HG02642 (cell line): Measurements from ENCODE around the gene SMAD7.
A peak's percentile ranks its signal among the peaks of the same experiment; 100 is the strongest.

ENCODE experiments used
- ATAC-seq: cut with Tn5 transposase; IDR thresholded peaks from one replicate; pipeline ENCODE4 v1.9.1; 2021; ENCODE audit warnings: mild to moderate bottlenecking; ENCODE audit not compliant: unreplicated experiment, poor library complexity

The SMAD7 gene

GRCh38 chr18:48962252-48962993 is 11.7 kb upstream of the SMAD7 start:
- no peak for ATAC-seq

- no peak for ATAC-seq
Observed at GRCh38 chr18:48961547-48961946, 10.8 kb upstream of the SMAD7 start.

GRCh38 chr18:48959921-48960920 is 9.5 kb upstream of the SMAD7 start:
- ATAC-seq, result no peak

- ATAC-seq, result no peak
Observed at GRCh38 chr18:48959551-48959920, 8.8 kb upstream of the SMAD7 start.

GRCh38 chr18:48958951-48959350 is 8.2 kb upstream of the SMAD7 start:
- no peak for ATAC-seq

- ATAC-seq, result no peak
Observed at GRCh38 chr18:48957616-48958015, 6.9 kb upstream of the SMAD7 start.

- no peak for ATAC-seq
Observed at GRCh38 chr18:48957136-48957535, 6.4 kb upstream of the SMAD7 start.

- ATAC-seq, result no peak
Observed at GRCh38 chr18:48956356-48956755, 5.6 kb upstream of the SMAD7 start.

- ATAC-seq, result no peak
Observed at GRCh38 chr18:48955830-48956261, 5.1 kb upstream of the SMAD7 start.

- no peak for ATAC-seq
Observed at GRCh38 chr18:48954886-48955819, 4.4 kb upstream of the SMAD7 start.

GRCh38 chr18:48953104-48953706 is 2.4 kb upstream of the SMAD7 start:
- ATAC-seq, result no peak

GRCh38 chr18:48952287-48953103 is 1.7 kb upstream of the SMAD7 start:
- peak; percentile 34 for ATAC-seq

GRCh38 chr18:48951448-48952286 is 902 bp upstream of the SMAD7 start:
- peak; percentile 43 for ATAC-seq

GRCh38 chr18:48949606-48950535 is 894 bp downstream of the SMAD7 start:
- ATAC-seq, result no peak

- ATAC-seq, result no peak
Observed at GRCh38 chr18:48949050-48949605, 1.6 kb downstream of the SMAD7 start.

GRCh38 chr18:48948112-48949049 is 2.4 kb downstream of the SMAD7 start:
- no peak for ATAC-seq
